MCF 10A (cell line): ENCODE results near the gene DSTN. TPM values are rescaled to one million over a fixed set of nuclear protein-coding genes. Genes with fewer than 3 reads are reported as not detected.

Experiments used
- BruUV-seq: library from RNA; stranded (reverse); fragments of 400-500 nt; replicated peaks from 2 replicates; lab custom pipeline; 2021; lab: Mats Ljungman, UMichigan
- CTCF ChIA-PET: fragments of 300-600 bp; sonication (Branson Sonifier 250); formaldehyde crosslinking; extraction: SDS; loops from one replicate; lab custom pipeline; 2021; ENCODE audit warnings: antibody characterized with exemption, inconsistent platforms; lab: Yijun Ruan, JAX
- POLR2A ChIA-PET: fragments of 300-600, 350-650 bp; sonication (Branson Sonifier 250); formaldehyde crosslinking; extraction: SDS; loops from one replicate; lab custom pipeline; 2020; ENCODE audit warnings: antibody characterized with exemption, inconsistent platforms; lab: Yijun Ruan, JAX
- DNase-seq: peaks from one replicate; pipeline ENCODE4 v3.0.0-alpha.2; 2018; ENCODE audit not compliant: unreplicated experiment
- H3K27ac Mint-ChIP-seq: one replicate; pipeline ENCODE4 v1.8.0; 2022; ENCODE audit warnings: mild to moderate bottlenecking, low read depth, mixed read lengths; ENCODE audit not compliant: unreplicated experiment
- H3K27me3 Mint-ChIP-seq: one replicate; pipeline ENCODE4 v1.8.0; 2022; ENCODE audit warnings: mixed read lengths; ENCODE audit not compliant: insufficient read depth, unreplicated experiment
- H3K36me3 Mint-ChIP-seq: one replicate; pipeline ENCODE4 v1.8.0; 2022; ENCODE audit warnings: mild to moderate bottlenecking, moderate library complexity, mixed read lengths; ENCODE audit not compliant: insufficient read depth, unreplicated experiment
- H3K4me1 Mint-ChIP-seq: one replicate; pipeline ENCODE4 v1.8.0; 2022; ENCODE audit warnings: mixed read lengths; ENCODE audit not compliant: insufficient read depth, unreplicated experiment
- H3K4me3 Mint-ChIP-seq: one replicate; pipeline ENCODE4 v1.8.0; 2022; ENCODE audit warnings: mild to moderate bottlenecking, moderate library complexity, mixed read lengths; ENCODE audit not compliant: unreplicated experiment
- H3K9me3 Mint-ChIP-seq: one replicate; pipeline ENCODE4 v1.8.0; 2022; ENCODE audit warnings: mixed read lengths; ENCODE audit not compliant: unreplicated experiment
- CTCF ChIP-seq: fragments of 200-600 bp; IDR thresholded peaks from one replicate; pipeline ENCODE4 v1.8.0; 2022; ENCODE audit warnings: antibody characterized with exemption, mild to moderate bottlenecking; ENCODE audit not compliant: unreplicated experiment
- intact Hi-C: fragments of 100-400 bp; cut with micrococcal nuclease; formaldehyde crosslinking; loops from 2 replicates; pipeline ENCODE4 v1.14.1; 2022
- total RNA-seq: library from RNA; stranded (reverse); gene quantifications from 2 replicates; pipeline ENCODE4 v1.2.3, GENCODE V29; 2022

The DSTN gene
- total RNA-seq, 1 experiment from 2014 or later = 280 TPM

GRCh38 chr20:17523326-17523725 lies 46.5 kb upstream of the DSTN start:
- Mint-ChIP-seq H3K27me3 (no peaks in the 10 kb centered on the region), H3K36me3 (no peaks in the 10 kb centered on the region), H3K9me3 (no peaks in the 10 kb centered on the region), H3K4me1 (peaks cover 6% of the 10 kb centered on the region), H3K27ac (no peak overlapping the region), H3K4me3 (no peak overlapping the region)
- ChIA-PET CTCF (interaction anchor here (0.7 to 2.2 kb wide), 5 partner anchors 10 to 462 kb away, joined by 3 to 10 read pairs (median 3); no protein-coding TSS in a partner anchor), POLR2A (interaction anchor here (1.0 to 2.5 kb wide), 2 partner anchors 10 to 50 kb away, joined by 3 to 9 read pairs; no protein-coding TSS in a partner anchor)
- no peak for TF ChIP-seq CTCF
- BruUV-seq = no TSS peak
- intact Hi-C loops = no loop called here
- DNase-seq = no peak

GRCh38 chr20:17524560-17524959 lies 45.3 kb upstream of the DSTN start:
- no TSS peak for BruUV-seq
- Mint-ChIP-seq H3K27me3 (no peaks in the 10 kb centered on the region), H3K9me3 (no peaks in the 10 kb centered on the region), H3K27ac (no peak overlapping the region), H3K4me1 (peaks cover 6% of the 10 kb centered on the region), H3K36me3 (no peaks in the 10 kb centered on the region), H3K4me3 (no peak overlapping the region)
- TF ChIP-seq CTCF = no peak
- intact Hi-C loops = no loop called here
- no peak for DNase-seq
- ChIA-PET CTCF (interaction anchor here (0.9 to 3.3 kb wide), 4 partner anchors 11 to 124 kb away, joined by 3 to 10 read pairs (median 7); no protein-coding TSS in a partner anchor), POLR2A (interaction anchor here (0.5 to 2.5 kb wide), 4 partner anchors 11 to 347 kb away, joined by 3 to 9 read pairs (median 4); no protein-coding TSS in a partner anchor)

GRCh38 chr20:17525132-17525531 lies 44.7 kb upstream of the DSTN start:
- Mint-ChIP-seq H3K4me3 (no peak overlapping the region), H3K9me3 (no peaks in the 10 kb centered on the region), H3K27me3 (no peaks in the 10 kb centered on the region), H3K27ac (no peak overlapping the region), H3K36me3 (no peaks in the 10 kb centered on the region), H3K4me1 (peaks cover 6% of the 10 kb centered on the region)
- CTCF ChIA-PET = interaction anchor here (0.9 to 3.3 kb wide), 2 partner anchors 20 to 95 kb away, joined by 4 to 10 read pairs; no protein-coding TSS in a partner anchor
- no TSS peak for BruUV-seq
- POLR2A ChIA-PET = interaction anchor here (0.8 to 2.5 kb wide), 3 partner anchors 12 to 442 kb away, joined by 3 to 9 read pairs (median 6); no protein-coding TSS in a partner anchor
- TF ChIP-seq CTCF = no peak
- intact Hi-C loops = no loop called here
- DNase-seq = no peak

GRCh38 chr20:17525650-17526049 lies 44.2 kb upstream of the DSTN start:
- POLR2A ChIA-PET = interaction anchor here (2.3 to 2.5 kb wide), 2 partner anchors 12 to 442 kb away, joined by 6 to 9 read pairs; no protein-coding TSS in a partner anchor
- H3K27me3 Mint-ChIP-seq = no peaks in the 10 kb centered on the region
- no peaks in the 10 kb centered on the region for H3K36me3 Mint-ChIP-seq
- H3K4me3 Mint-ChIP-seq = no peak overlapping the region
- no peaks in the 10 kb centered on the region for H3K9me3 Mint-ChIP-seq
- intact Hi-C loops = no loop called here
- peaks cover 2% of the 10 kb centered on the region for H3K4me1 Mint-ChIP-seq
- CTCF ChIA-PET = interaction anchor here (0.9 to 3.3 kb wide), 2 partner anchors 21 to 94 kb away, joined by 4 to 10 read pairs; no protein-coding TSS in a partner anchor
- no peak for TF ChIP-seq CTCF
- no TSS peak for BruUV-seq
- DNase-seq = peak; percentile 48
- no peak overlapping the region for H3K27ac Mint-ChIP-seq
